ENCODE measurements around the gene ITGAV.

Gene ITGAV

GRCh38 chr2:186595219-186595618 is 5.4 kb downstream of the ITGAV start:
- peak overlapping the region; percentile 35 to 62 (median 57) for H3K27ac Mint-ChIP-seq
- H3K4me3 Mint-ChIP-seq: peak overlapping the region in 2 of 3 experiments; percentile 5 to 55
- H3K27me3 Mint-ChIP-seq (ENCODE audit: low read depth): no peaks in the 10 kb centered on the region
- H3K4me1 Mint-ChIP-seq: peaks cover 37% of the 10 kb centered on the region
- no peaks in the 10 kb centered on the region for H3K9me3 Mint-ChIP-seq
- H3K36me3 Mint-ChIP-seq (ENCODE audit: low read depth): no peaks in the 10 kb centered on the region
- TF ChIP-seq, protein P1, sequence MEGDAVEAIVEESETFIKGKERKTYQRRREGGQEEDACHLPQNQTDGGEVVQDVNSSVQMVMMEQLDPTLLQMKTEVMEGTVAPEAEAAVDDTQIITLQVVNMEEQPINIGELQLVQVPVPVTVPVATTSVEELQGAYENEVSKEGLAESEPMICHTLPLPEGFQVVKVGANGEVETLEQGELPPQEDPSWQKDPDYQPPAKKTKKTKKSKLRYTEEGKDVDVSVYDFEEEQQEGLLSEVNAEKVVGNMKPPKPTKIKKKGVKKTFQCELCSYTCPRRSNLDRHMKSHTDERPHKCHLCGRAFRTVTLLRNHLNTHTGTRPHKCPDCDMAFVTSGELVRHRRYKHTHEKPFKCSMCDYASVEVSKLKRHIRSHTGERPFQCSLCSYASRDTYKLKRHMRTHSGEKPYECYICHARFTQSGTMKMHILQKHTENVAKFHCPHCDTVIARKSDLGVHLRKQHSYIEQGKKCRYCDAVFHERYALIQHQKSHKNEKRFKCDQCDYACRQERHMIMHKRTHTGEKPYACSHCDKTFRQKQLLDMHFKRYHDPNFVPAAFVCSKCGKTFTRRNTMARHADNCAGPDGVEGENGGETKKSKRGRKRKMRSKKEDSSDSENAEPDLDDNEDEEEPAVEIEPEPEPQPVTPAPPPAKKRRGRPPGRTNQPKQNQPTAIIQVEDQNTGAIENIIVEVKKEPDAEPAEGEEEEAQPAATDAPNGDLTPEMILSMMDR (IDR thresholded peaks at IDR 0.05; ENCODE audit: unreplicated experiment in 3 of 3): no peak

DNA sequence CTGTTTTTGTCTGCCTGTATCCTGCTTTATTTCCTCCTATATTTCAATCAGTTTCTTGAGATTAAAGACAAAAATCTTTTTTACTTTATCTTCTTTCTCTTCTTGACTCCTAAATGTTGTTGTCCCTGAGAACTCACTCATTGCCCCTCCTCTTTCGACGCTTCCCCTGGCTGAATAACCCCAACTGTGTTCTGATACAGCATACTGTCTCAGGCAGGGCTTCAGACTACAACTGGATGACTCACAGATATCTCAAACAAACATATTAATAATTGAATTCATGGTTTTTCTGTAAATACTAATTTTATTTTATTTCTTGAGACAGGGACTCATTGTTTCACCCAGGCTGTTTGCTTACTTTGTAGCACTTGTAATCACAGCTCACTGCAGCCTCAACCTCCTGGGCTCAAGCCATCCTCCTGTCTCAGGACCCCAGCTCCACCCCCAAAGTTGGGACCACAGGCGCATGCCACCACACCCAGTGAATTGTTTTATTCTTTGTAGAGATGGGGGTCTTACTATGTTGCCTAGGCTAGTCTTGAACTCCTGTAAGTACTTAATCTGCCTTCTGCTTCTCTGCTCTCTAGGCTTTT is 9.4 kb downstream of the ITGAV start:
- H3K9me3 Mint-ChIP-seq: no peaks in the 10 kb centered on the region
- no peaks in the 10 kb centered on the region for H3K27me3 Mint-ChIP-seq (ENCODE audit: low read depth)
- H3K27ac Mint-ChIP-seq: peak overlapping the region in 2 of 3 experiments; percentile 74 to 79
- peak overlapping the region in 1 of 3 experiments; percentile 30 for H3K4me3 Mint-ChIP-seq
- H3K4me1 Mint-ChIP-seq: peaks cover 29% of the 10 kb centered on the region
- peaks cover 12% of the 10 kb centered on the region for H3K36me3 Mint-ChIP-seq (ENCODE audit: low read depth)
- TF ChIP-seq, protein P1 (IDR thresholded peaks at IDR 0.05; ENCODE audit: unreplicated experiment in 3 of 3): no peak

DNA sequence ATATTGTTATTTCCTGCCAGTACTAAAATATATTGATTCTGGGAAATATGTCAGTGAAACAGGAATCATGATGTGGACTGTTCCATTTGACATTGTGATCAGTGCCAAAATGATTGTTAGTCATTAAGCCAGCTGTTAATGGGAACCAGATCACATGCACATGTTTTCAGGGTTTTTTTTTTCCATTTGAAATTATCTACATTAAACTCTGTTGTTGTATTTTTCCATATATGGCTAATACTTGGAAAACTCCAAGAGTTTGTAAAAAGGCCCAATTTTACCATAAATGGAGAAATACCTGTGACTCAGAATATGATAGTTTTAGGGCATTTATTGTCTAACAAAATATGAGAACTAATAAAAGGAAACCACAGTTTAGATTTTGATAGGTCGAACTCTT is 13.4 kb downstream of the ITGAV start:
- TF ChIP-seq, protein P1 (IDR thresholded peaks at IDR 0.05; ENCODE audit: unreplicated experiment in 3 of 3): no peak
- H3K9me3 Mint-ChIP-seq: no peaks in the 10 kb centered on the region
- H3K27me3 Mint-ChIP-seq (ENCODE audit: low read depth): no peaks in the 10 kb centered on the region
- peaks cover 14% of the 10 kb centered on the region for H3K4me1 Mint-ChIP-seq
- H3K4me3 Mint-ChIP-seq: no peak overlapping the region
- H3K36me3 Mint-ChIP-seq (ENCODE audit: low read depth): peaks cover 24% of the 10 kb centered on the region
- no peak overlapping the region for H3K27ac Mint-ChIP-seq

GRCh38 chr2:186605041-186605440 is 15.2 kb downstream of the ITGAV start:
- Mint-ChIP-seq H3K4me1 (peaks cover 7% of the 10 kb centered on the region), H3K27ac (no peak overlapping the region), H3K9me3 (no peaks in the 10 kb centered on the region), H3K36me3 (ENCODE audit: low read depth) (peaks cover 27% of the 10 kb centered on the region), H3K27me3 (ENCODE audit: low read depth) (no peaks in the 10 kb centered on the region), H3K4me3 (no peak overlapping the region)
- TF ChIP-seq, protein P1 (IDR thresholded peaks at IDR 0.05; ENCODE audit: unreplicated experiment in 3 of 3): no peak

- Mint-ChIP-seq H3K27ac (no peak overlapping the region), H3K27me3 (ENCODE audit: low read depth) (no peaks in the 10 kb centered on the region), H3K4me3 (no peak overlapping the region), H3K4me1 (peaks cover 7% of the 10 kb centered on the region), H3K36me3 (ENCODE audit: low read depth) (peaks cover 21% of the 10 kb centered on the region), H3K9me3 (no peaks in the 10 kb centered on the region)
- TF ChIP-seq, protein P1 (IDR thresholded peaks at IDR 0.05; ENCODE audit: unreplicated experiment in 3 of 3): no peak
Measured at GRCh38 chr2:186607660-186608324, 17.9 kb downstream of the ITGAV start.

DNA sequence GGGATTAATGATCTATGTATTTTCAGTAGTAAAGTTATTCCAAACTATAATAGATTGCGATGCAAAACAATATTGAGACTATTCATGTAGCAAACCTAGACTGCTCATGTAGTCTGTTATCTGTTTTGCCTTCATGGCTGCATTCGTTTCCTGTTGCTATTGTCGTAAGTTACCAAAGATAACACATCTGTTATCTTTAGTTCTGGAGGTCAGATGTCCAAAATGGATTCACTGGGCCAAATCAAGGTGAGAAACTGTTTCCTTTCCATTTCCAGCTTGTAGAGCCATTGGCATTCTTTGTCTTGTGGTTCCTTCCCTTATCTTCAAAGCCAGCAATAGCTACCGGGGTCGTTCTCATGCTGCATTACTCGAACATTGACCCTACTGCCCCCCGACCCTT is 20.9 kb downstream of the ITGAV start:
- Mint-ChIP-seq H3K27ac (no peak overlapping the region), H3K4me1 (peaks cover 7% of the 10 kb centered on the region), H3K4me3 (no peak overlapping the region), H3K9me3 (no peaks in the 10 kb centered on the region), H3K27me3 (ENCODE audit: low read depth) (no peaks in the 10 kb centered on the region), H3K36me3 (ENCODE audit: low read depth) (peaks cover 8% of the 10 kb centered on the region)
- TF ChIP-seq, protein P1 (IDR thresholded peaks at IDR 0.05; ENCODE audit: unreplicated experiment in 3 of 3): no peak
